SKM-1 (cell line): ENCODE measurements around the gene CEBPA.

Source experiments
- DNase-seq: peaks from one replicate; lab custom pipeline; 2025; ENCODE audit not compliant: unreplicated experiment; lab: John Stamatoyannopoulos, UW

Gene CEBPA

GRCh38 chr19:33252418-33252962 is 49.8 kb downstream of the CEBPA start:
- DNase-seq = no peak

GRCh38 chr19:33251526-33252090 is 50.7 kb downstream of the CEBPA start:
- DNase-seq = no peak

- DNase-seq = no peak
Measured at GRCh38 chr19:33251076-33251475, 51.3 kb downstream of the CEBPA start.

- no peak for DNase-seq
Measured at GRCh38 chr19:33250500-33250899, 51.8 kb downstream of the CEBPA start.
